ENCODE results near the gene MAPK8. TPM values are rescaled to one million over a fixed set of nuclear protein-coding genes. Genes with fewer than 3 reads are reported as not detected.

MAPK8 gene
- total RNA-seq, 1 experiment from 2014 or later: 52.9 TPM

DNA sequence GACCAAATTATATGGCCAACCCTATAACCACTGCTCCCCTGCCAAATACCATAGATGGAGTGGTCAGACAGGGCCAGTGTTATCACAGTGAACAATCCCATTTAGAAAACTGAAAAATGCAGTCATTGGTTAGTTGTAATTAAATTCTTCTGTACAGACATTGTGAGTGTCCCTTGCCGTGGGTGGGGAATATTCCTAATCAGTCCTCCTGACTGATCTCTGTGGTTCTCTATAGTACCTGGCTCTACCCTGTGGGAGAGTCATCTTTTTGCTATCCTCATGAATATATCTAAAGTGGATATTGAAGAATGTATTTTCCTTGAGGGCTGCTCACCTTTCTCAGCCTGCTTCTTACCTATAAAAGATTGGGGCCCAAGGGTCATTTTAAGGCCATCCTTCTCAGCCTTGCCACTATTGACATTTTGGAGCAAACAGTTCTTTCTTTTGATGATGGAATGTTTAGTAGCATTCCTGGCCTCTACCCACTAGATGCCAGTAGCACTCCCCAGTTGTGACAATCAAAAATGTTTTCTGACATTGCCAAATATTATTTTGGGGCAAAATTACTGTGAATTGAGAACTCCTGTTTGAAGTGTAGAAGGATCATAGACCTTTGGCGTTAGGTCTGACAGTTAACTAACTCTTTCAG is 110.2 kb downstream of the MAPK8 start:
- ATAC-seq (no peak), DNase-seq (ENCODE audit: low spot score) (no peak)
- Mint-ChIP-seq H3K4me1 (peaks cover 8% of the 10 kb centered on the region), H3K36me3 (peaks cover 17% of the 10 kb centered on the region), H3K4me3 (no peak overlapping the region), H3K9me3 (peaks cover 13% of the 10 kb centered on the region), H3K27me3 (ENCODE audit: low read depth) (no peaks in the 10 kb centered on the region), H3K27ac (no peak overlapping the region)
- POLR2A ChIA-PET: no interaction called here
- TF ChIP-seq, protein P1, sequence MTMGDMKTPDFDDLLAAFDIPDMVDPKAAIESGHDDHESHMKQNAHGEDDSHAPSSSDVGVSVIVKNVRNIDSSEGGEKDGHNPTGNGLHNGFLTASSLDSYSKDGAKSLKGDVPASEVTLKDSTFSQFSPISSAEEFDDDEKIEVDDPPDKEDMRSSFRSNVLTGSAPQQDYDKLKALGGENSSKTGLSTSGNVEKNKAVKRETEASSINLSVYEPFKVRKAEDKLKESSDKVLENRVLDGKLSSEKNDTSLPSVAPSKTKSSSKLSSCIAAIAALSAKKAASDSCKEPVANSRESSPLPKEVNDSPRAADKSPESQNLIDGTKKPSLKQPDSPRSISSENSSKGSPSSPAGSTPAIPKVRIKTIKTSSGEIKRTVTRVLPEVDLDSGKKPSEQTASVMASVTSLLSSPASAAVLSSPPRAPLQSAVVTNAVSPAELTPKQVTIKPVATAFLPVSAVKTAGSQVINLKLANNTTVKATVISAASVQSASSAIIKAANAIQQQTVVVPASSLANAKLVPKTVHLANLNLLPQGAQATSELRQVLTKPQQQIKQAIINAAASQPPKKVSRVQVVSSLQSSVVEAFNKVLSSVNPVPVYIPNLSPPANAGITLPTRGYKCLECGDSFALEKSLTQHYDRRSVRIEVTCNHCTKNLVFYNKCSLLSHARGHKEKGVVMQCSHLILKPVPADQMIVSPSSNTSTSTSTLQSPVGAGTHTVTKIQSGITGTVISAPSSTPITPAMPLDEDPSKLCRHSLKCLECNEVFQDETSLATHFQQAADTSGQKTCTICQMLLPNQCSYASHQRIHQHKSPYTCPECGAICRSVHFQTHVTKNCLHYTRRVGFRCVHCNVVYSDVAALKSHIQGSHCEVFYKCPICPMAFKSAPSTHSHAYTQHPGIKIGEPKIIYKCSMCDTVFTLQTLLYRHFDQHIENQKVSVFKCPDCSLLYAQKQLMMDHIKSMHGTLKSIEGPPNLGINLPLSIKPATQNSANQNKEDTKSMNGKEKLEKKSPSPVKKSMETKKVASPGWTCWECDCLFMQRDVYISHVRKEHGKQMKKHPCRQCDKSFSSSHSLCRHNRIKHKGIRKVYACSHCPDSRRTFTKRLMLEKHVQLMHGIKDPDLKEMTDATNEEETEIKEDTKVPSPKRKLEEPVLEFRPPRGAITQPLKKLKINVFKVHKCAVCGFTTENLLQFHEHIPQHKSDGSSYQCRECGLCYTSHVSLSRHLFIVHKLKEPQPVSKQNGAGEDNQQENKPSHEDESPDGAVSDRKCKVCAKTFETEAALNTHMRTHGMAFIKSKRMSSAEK (CRISPR knock-in tag; IDR thresholded peaks at IDR 0.05; ENCODE audit: borderline replicate concordance): no peak
- TF ChIP-seq, protein P2, sequence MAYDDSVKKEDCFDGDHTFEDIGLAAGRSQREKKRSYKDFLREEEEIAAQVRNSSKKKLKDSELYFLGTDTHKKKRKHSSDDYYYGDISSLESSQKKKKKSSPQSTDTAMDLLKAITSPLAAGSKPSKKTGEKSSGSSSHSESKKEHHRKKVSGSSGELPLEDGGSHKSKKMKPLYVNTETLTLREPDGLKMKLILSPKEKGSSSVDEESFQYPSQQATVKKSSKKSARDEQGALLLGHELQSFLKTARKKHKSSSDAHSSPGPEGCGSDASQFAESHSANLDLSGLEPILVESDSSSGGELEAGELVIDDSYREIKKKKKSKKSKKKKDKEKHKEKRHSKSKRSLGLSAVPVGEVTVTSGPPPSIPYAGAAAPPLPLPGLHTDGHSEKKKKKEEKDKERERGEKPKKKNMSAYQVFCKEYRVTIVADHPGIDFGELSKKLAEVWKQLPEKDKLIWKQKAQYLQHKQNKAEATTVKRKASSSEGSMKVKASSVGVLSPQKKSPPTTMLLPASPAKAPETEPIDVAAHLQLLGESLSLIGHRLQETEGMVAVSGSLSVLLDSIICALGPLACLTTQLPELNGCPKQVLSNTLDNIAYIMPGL (CRISPR knock-in tag; IDR thresholded peaks at IDR 0.05): no peak
- no peak for TF ChIP-seq TP53 (CRISPR knock-in tag; IDR thresholded peaks at IDR 0.05)
- TF ChIP-seq, protein P3, sequence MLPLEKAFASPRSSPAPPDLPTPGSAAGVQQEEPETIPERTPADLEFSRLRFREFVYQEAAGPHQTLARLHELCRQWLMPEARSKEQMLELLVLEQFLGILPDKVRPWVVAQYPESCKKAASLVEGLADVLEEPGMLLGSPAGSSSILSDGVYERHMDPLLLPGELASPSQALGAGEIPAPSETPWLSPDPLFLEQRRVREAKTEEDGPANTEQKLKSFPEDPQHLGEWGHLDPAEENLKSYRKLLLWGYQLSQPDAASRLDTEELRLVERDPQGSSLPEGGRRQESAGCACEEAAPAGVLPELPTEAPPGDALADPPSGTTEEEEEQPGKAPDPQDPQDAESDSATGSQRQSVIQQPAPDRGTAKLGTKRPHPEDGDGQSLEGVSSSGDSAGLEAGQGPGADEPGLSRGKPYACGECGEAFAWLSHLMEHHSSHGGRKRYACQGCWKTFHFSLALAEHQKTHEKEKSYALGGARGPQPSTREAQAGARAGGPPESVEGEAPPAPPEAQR (CRISPR knock-in tag; IDR thresholded peaks at IDR 0.05): no peak
- TF ChIP-seq, protein P4, sequence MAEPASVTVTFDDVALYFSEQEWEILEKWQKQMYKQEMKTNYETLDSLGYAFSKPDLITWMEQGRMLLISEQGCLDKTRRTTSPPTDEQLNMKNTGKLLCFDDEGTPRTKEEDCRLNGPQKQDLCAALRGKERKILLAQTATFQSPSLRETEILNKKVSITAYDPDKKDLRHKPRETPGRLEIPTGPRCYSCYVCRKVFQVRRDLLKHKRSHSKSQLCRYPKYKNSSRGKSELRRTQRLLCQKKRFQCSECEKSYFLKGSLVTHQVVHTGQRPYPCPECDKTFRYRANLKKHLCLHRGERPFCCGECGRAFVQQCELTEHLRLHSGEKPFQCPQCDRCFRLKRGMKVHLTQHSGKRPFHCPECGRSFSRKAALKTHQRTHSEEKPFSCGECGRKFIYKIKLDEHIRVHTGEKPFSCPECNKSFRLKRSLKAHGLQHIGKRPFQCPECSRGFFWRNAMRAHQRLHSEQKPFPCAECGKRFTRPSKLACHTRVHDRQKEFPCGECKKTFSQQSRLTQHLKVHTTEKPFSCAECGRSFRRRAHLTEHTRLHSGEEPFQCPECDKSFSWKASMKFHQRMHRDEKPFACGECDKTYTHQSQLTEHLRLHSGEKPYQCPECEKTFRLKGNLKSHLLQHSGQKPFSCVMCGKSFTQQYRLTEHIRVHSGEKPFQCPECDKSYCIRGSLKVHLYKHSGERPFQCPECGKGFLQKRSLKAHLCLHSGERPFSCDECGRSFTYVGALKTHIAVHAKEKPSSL (CRISPR knock-in tag; conservative IDR thresholded peaks at IDR 0.05): no peak
- TF ChIP-seq, protein P5, sequence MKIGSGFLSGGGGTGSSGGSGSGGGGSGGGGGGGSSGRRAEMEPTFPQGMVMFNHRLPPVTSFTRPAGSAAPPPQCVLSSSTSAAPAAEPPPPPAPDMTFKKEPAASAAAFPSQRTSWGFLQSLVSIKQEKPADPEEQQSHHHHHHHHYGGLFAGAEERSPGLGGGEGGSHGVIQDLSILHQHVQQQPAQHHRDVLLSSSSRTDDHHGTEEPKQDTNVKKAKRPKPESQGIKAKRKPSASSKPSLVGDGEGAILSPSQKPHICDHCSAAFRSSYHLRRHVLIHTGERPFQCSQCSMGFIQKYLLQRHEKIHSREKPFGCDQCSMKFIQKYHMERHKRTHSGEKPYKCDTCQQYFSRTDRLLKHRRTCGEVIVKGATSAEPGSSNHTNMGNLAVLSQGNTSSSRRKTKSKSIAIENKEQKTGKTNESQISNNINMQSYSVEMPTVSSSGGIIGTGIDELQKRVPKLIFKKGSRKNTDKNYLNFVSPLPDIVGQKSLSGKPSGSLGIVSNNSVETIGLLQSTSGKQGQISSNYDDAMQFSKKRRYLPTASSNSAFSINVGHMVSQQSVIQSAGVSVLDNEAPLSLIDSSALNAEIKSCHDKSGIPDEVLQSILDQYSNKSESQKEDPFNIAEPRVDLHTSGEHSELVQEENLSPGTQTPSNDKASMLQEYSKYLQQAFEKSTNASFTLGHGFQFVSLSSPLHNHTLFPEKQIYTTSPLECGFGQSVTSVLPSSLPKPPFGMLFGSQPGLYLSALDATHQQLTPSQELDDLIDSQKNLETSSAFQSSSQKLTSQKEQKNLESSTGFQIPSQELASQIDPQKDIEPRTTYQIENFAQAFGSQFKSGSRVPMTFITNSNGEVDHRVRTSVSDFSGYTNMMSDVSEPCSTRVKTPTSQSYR (CRISPR knock-in tag; IDR thresholded peaks at IDR 0.05): no peak
- TF ChIP-seq TEAD4 (CRISPR knock-in tag; IDR thresholded peaks at IDR 0.05): no peak
- TF ChIP-seq, protein P6, sequence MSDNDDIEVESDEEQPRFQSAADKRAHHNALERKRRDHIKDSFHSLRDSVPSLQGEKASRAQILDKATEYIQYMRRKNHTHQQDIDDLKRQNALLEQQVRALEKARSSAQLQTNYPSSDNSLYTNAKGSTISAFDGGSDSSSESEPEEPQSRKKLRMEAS (CRISPR knock-in tag; IDR thresholded peaks at IDR 0.05): no peak
- TF ChIP-seq ZNF396 (CRISPR knock-in tag; IDR thresholded peaks at IDR 0.05; ENCODE audit: borderline replicate concordance): no peak
- TF ChIP-seq, protein P7, sequence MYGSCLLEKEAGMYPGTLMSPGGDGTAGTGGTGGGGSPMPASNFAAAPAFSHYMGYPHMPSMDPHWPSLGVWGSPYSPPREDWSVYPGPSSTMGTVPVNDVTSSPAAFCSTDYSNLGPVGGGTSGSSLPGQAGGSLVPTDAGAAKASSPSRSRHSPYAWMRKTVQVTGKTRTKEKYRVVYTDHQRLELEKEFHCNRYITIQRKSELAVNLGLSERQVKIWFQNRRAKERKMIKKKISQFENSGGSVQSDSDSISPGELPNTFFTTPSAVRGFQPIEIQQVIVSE (CRISPR knock-in tag; IDR thresholded peaks at IDR 0.05; ENCODE audit: borderline replicate concordance): no peak
- CTCF ChIA-PET: interaction anchor here (0.6 to 2.6 kb wide), 4 partner anchors 18 to 38 kb away, joined by 3 to 12 read pairs (median 4); no protein-coding TSS in a partner anchor
